ENCODE results near the gene NFATC2.

NFATC2 gene

GRCh38 chr20:51508158-51508557 lies 34.4 kb downstream of the NFATC2 start:
- peaks cover 55% of the 10 kb centered on the region for H3K4me1 ChIP-seq (ENCODE audit: insufficient read depth, low read length, severe bottlenecking)
- H3K79me2 ChIP-seq (ENCODE audit: insufficient read depth, low read length): no peaks in the 10 kb centered on the region
- peaks cover 4% of the 10 kb centered on the region; the same call in 1 of the 2 replicates for H3K9me3 ChIP-seq (ENCODE audit: low read length)
- H3K4me2 ChIP-seq (ENCODE audit: low read length): no peak overlapping the region; the same call in 1 of the 2 replicates
- peak overlapping the region; percentile 58 for H3K27ac ChIP-seq (ENCODE audit: low read depth, low read length, poor library complexity, severe bottlenecking)
- H3K9ac ChIP-seq (ENCODE audit: low read length): peak overlapping the region; percentile 15; the same call in 1 of the 2 replicates
- no peaks in the 10 kb centered on the region; the same call in 1 of the 2 replicates for H3F3A ChIP-seq (ENCODE audit: insufficient read depth, low read length)
- no peaks in the 10 kb centered on the region for H3K9me2 ChIP-seq (ENCODE audit: low read depth, low read length)
- no peak overlapping the region for H3K4me3 ChIP-seq (ENCODE audit: low read depth, low read length, poor library complexity, severe bottlenecking)
- H3K36me3 ChIP-seq (ENCODE audit: insufficient read depth, low read length): peaks cover 53% of the 10 kb centered on the region
- no peak overlapping the region for H2AFZ ChIP-seq (ENCODE audit: low read length)
- no peaks in the 10 kb centered on the region for H3K27me3 ChIP-seq (ENCODE audit: insufficient read depth, low read length)
- no peaks in the 10 kb centered on the region for H4K20me1 ChIP-seq (ENCODE audit: insufficient read depth, low read length)
- TF ChIP-seq EZH2 (IDR thresholded peaks at IDR 0.05; ENCODE audit: borderline replicate concordance, low read length): no peak

- H3F3A ChIP-seq (ENCODE audit: insufficient read depth, low read length): no peaks in the 10 kb centered on the region; the same call in 1 of the 2 replicates
- no peaks in the 10 kb centered on the region for H3K27me3 ChIP-seq (ENCODE audit: insufficient read depth, low read length)
- no peak overlapping the region; the same call in 1 of the 2 replicates for H3K4me2 ChIP-seq (ENCODE audit: low read length)
- H4K20me1 ChIP-seq (ENCODE audit: insufficient read depth, low read length): no peaks in the 10 kb centered on the region
- H3K79me2 ChIP-seq (ENCODE audit: insufficient read depth, low read length): no peaks in the 10 kb centered on the region
- H3K9ac ChIP-seq (ENCODE audit: low read length): peak overlapping the region; percentile 15; the same call in 1 of the 2 replicates
- H3K27ac ChIP-seq (ENCODE audit: low read depth, low read length, poor library complexity, severe bottlenecking): peak overlapping the region; percentile 58
- peaks cover 4% of the 10 kb centered on the region; the same call in 1 of the 2 replicates for H3K9me3 ChIP-seq (ENCODE audit: low read length)
- no peaks in the 10 kb centered on the region for H3K9me2 ChIP-seq (ENCODE audit: low read depth, low read length)
- peaks cover 48% of the 10 kb centered on the region for H3K36me3 ChIP-seq (ENCODE audit: insufficient read depth, low read length)
- TF ChIP-seq CTCF (IDR thresholded peaks at IDR 0.05; ENCODE audit: low read length): no peak
- H3K4me3 ChIP-seq (ENCODE audit: low read depth, low read length, poor library complexity, severe bottlenecking): no peak overlapping the region
- H3K4me1 ChIP-seq (ENCODE audit: insufficient read depth, low read length, severe bottlenecking): peaks cover 59% of the 10 kb centered on the region
- H2AFZ ChIP-seq (ENCODE audit: low read length): no peak overlapping the region
These were observed 35.1 kb downstream of the NFATC2 start for GRCh38 chr20:51507216-51508036.

- Histone ChIP-seq H2AFZ (ENCODE audit: low read length) (no peak overlapping the region), H3K4me2 (ENCODE audit: low read length) (no peak overlapping the region), H3K9ac (ENCODE audit: low read length) (no peak overlapping the region; the same call in 1 of the 2 replicates), H4K20me1 (ENCODE audit: insufficient read depth, low read length) (no peaks in the 10 kb centered on the region), H3K36me3 (ENCODE audit: insufficient read depth, low read length) (peaks cover 41% of the 10 kb centered on the region), H3K9me3 (ENCODE audit: low read length) (peaks cover 4% of the 10 kb centered on the region; the same call in 1 of the 2 replicates), H3K27me3 (ENCODE audit: insufficient read depth, low read length) (no peaks in the 10 kb centered on the region), H3K79me2 (ENCODE audit: insufficient read depth, low read length) (no peaks in the 10 kb centered on the region), H3K9me2 (ENCODE audit: low read depth, low read length) (no peaks in the 10 kb centered on the region), H3K27ac (ENCODE audit: low read depth, low read length, poor library complexity, severe bottlenecking) (peak overlapping the region; percentile 58), H3K4me3 (ENCODE audit: low read depth, low read length, poor library complexity, severe bottlenecking) (no peak overlapping the region), H3F3A (ENCODE audit: insufficient read depth, low read length) (no peaks in the 10 kb centered on the region; the same call in 1 of the 2 replicates), H3K4me1 (ENCODE audit: insufficient read depth, low read length, severe bottlenecking) (peaks cover 66% of the 10 kb centered on the region)
- TF ChIP-seq CTCF (IDR thresholded peaks at IDR 0.05; ENCODE audit: low read length): no peak
- no peak for TF ChIP-seq EZH2 (IDR thresholded peaks at IDR 0.05; ENCODE audit: borderline replicate concordance, low read length)
These were observed 35.8 kb downstream of the NFATC2 start for GRCh38 chr20:51506527-51507215.
